Panc1 (cell line): Measurements from ENCODE around the gene TBX21. TPM values are rescaled to one million over a fixed set of nuclear protein-coding genes. Genes with fewer than 3 reads are reported as not detected.

Source experiments
- ATAC-seq: fragments of 200-7000 bp; cut with Tn5 transposase; 2 replicates; pipeline ENCODE4 v1.9.1; 2020; ENCODE audit warnings: mild to moderate bottlenecking, moderate library complexity
- BruUV-seq: library from RNA; stranded (reverse); fragments of 400-500 nt; replicated peaks from 2 replicates; lab custom pipeline; 2021; lab: Mats Ljungman, UMichigan
- CTCF ChIA-PET: fragments of 300-600 bp; sonication (Branson Sonifier 250); formaldehyde crosslinking; loops from one replicate; lab custom pipeline; 2022; ENCODE audit warnings: antibody characterized with exemption; lab: Charles Lee
- POLR2A ChIA-PET: fragments of 300-600 bp; sonication (Branson Sonifier 250); formaldehyde crosslinking; loops from one replicate; lab custom pipeline; 2022; ENCODE audit warnings: antibody characterized with exemption; lab: Charles Lee
- DNase-seq: peaks from one replicate; pipeline ENCODE4 v3.0.0-alpha.2; 2010; ENCODE audit warnings: low read depth, low spot score
- H3K27ac ChIP-seq: 2 replicates; pipeline ENCODE4 v1.5.1; 2011; ENCODE audit warnings: mild to moderate bottlenecking, low read length, inconsistent platforms
- H3K27me3 ChIP-seq: fragments of 200-500 bp; sonication (Bioruptor generic); 2 replicates; pipeline ENCODE4 v1.6.0; 2014; ENCODE audit warnings: low read length, inconsistent platforms; ENCODE audit not compliant: control insufficient read depth, insufficient read depth
- H3K36me3 ChIP-seq: fragments of 200-500 bp; sonication (Bioruptor generic); 2 replicates; pipeline ENCODE4 v1.5.1; 2014; ENCODE audit warnings: inconsistent platforms, mild to moderate bottlenecking, low read length, moderate library complexity; ENCODE audit not compliant: control insufficient read depth, insufficient read depth
- H3K4me1 ChIP-seq: 2 replicates; pipeline ENCODE4 v1.5.1; 2011; ENCODE audit warnings: inconsistent platforms, mild to moderate bottlenecking, low read length, moderate library complexity; ENCODE audit not compliant: control insufficient read depth, insufficient read depth
- H3K4me3 ChIP-seq, 2 experiments: 2 replicates each; pipeline ENCODE4 v1.5.1; 2011 to 2012; ENCODE audit warnings: low read depth in 2 of 2, low read length in 2 of 2, mild to moderate bottlenecking in 2 of 2, inconsistent platforms in 1 of 2, moderate library complexity in 1 of 2
- H3K9me3 ChIP-seq: fragments of 200-500 bp; sonication (Bioruptor generic); 2 replicates; pipeline ENCODE4 v1.5.1; 2014; ENCODE audit warnings: low read depth, mild to moderate bottlenecking, inconsistent platforms, low read length, moderate library complexity; ENCODE audit not compliant: control insufficient read depth, insufficient read depth
- POLR2AphosphoS5 ChIP-seq: IDR thresholded peaks from 2 replicates; pipeline ENCODE4 v1.6.1; 2012; ENCODE audit warnings: mild to moderate bottlenecking, low read depth, low read length, moderate library complexity
- SIN3A ChIP-seq: IDR thresholded peaks from 2 replicates; pipeline ENCODE4 v1.6.1; 2012; ENCODE audit warnings: low read depth, mild to moderate bottlenecking, low read length, moderate library complexity, borderline replicate concordance; ENCODE audit not compliant: insufficient read depth
- TCF7L2 ChIP-seq: IDR thresholded peaks from 2 replicates; pipeline ENCODE4 v1.6.1; 2011; ENCODE audit warnings: mild to moderate bottlenecking, low read depth, low read length, inconsistent platforms
- in situ Hi-C: cut with HindIII; loops from 2 replicates; pipeline ENCODE4 v1.10.0; 2016; ENCODE audit warnings: low sequenced_read_pairs, low pct_unique_long_range_greater_than_20kb
- intact Hi-C: fragments of 100-400 bp; cut with micrococcal nuclease; formaldehyde crosslinking; loops from one replicate; pipeline ENCODE4 v1.10.0; 2022; ENCODE audit not compliant: unreplicated experiment
- total RNA-seq: library from RNA; stranded (reverse); gene quantifications from one replicate; pipeline ENCODE4 v1.2.1, GENCODE V29; 2021; ENCODE audit not compliant: unreplicated experiment
- TF ChIP-seq, protein P1 (sequence below): fragments of 450-650 bp; IDR thresholded peaks from 2 replicates; pipeline ENCODE4 v1.5.1; 2017; ENCODE audit warnings: mild to moderate bottlenecking
- TF ChIP-seq, protein P2 (sequence below), 2 experiments: IDR thresholded peaks; 2 replicates each; pipeline ENCODE4 v1.6.1; 2011 to 2012; ENCODE audit warnings: low read depth in 2 of 2, control low read depth in 1 of 2, low read length in 1 of 2, mild to moderate bottlenecking in 1 of 2, moderate library complexity in 1 of 2; ENCODE audit not compliant: insufficient read depth in 1 of 2

TBX21 gene
- total RNA-seq, 1 experiment from 2014 or later = 0.10 TPM

DNA sequence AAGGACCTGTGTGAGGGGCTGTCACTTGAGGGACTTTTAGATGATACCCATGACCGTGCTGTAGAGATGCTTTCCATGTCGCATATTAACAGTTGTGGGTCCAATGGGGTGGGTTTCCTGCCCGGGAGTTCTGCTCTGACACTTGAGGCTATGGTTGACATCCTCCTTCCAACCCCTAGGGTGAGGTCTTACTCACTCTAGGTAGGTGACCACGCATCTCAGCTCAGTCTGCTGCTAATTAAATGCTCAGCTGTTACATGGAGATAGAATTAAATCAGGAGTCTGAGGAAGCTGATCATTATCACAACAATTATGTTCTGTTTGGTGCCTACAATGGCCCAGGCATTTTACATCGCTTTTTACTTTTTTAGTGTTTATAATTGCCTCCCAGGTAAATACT, 48.4 kb downstream of the TBX21 start:
- in situ Hi-C loops = no loop called here
- POLR2A ChIA-PET = no interaction called here
- no TSS peak for BruUV-seq
- intact Hi-C loops = no loop called here
- Histone ChIP-seq H3K36me3 (no peaks in the 10 kb centered on the region), H3K27me3 (no peaks in the 10 kb centered on the region), H3K27ac (no peak overlapping the region), H3K4me3 (no peak overlapping the region), H3K9me3 (no peaks in the 10 kb centered on the region), H3K4me1 (no peaks in the 10 kb centered on the region)
- TF ChIP-seq, protein P1, sequence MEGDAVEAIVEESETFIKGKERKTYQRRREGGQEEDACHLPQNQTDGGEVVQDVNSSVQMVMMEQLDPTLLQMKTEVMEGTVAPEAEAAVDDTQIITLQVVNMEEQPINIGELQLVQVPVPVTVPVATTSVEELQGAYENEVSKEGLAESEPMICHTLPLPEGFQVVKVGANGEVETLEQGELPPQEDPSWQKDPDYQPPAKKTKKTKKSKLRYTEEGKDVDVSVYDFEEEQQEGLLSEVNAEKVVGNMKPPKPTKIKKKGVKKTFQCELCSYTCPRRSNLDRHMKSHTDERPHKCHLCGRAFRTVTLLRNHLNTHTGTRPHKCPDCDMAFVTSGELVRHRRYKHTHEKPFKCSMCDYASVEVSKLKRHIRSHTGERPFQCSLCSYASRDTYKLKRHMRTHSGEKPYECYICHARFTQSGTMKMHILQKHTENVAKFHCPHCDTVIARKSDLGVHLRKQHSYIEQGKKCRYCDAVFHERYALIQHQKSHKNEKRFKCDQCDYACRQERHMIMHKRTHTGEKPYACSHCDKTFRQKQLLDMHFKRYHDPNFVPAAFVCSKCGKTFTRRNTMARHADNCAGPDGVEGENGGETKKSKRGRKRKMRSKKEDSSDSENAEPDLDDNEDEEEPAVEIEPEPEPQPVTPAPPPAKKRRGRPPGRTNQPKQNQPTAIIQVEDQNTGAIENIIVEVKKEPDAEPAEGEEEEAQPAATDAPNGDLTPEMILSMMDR = no peak
- TF ChIP-seq SIN3A = no peak
- TF ChIP-seq, protein P2, sequence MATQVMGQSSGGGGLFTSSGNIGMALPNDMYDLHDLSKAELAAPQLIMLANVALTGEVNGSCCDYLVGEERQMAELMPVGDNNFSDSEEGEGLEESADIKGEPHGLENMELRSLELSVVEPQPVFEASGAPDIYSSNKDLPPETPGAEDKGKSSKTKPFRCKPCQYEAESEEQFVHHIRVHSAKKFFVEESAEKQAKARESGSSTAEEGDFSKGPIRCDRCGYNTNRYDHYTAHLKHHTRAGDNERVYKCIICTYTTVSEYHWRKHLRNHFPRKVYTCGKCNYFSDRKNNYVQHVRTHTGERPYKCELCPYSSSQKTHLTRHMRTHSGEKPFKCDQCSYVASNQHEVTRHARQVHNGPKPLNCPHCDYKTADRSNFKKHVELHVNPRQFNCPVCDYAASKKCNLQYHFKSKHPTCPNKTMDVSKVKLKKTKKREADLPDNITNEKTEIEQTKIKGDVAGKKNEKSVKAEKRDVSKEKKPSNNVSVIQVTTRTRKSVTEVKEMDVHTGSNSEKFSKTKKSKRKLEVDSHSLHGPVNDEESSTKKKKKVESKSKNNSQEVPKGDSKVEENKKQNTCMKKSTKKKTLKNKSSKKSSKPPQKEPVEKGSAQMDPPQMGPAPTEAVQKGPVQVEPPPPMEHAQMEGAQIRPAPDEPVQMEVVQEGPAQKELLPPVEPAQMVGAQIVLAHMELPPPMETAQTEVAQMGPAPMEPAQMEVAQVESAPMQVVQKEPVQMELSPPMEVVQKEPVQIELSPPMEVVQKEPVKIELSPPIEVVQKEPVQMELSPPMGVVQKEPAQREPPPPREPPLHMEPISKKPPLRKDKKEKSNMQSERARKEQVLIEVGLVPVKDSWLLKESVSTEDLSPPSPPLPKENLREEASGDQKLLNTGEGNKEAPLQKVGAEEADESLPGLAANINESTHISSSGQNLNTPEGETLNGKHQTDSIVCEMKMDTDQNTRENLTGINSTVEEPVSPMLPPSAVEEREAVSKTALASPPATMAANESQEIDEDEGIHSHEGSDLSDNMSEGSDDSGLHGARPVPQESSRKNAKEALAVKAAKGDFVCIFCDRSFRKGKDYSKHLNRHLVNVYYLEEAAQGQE (IDR thresholded peaks at IDR 0.05; ENCODE audit: insufficient read depth in 1 of 2, low read depth in 2 of 2, low read length in 1 of 2) = no peak
- TF ChIP-seq POLR2AphosphoS5 = no peak
- no peak for TF ChIP-seq TCF7L2
- no peak for DNase-seq
- no peak for ATAC-seq
- CTCF ChIA-PET = no interaction called here

DNA sequence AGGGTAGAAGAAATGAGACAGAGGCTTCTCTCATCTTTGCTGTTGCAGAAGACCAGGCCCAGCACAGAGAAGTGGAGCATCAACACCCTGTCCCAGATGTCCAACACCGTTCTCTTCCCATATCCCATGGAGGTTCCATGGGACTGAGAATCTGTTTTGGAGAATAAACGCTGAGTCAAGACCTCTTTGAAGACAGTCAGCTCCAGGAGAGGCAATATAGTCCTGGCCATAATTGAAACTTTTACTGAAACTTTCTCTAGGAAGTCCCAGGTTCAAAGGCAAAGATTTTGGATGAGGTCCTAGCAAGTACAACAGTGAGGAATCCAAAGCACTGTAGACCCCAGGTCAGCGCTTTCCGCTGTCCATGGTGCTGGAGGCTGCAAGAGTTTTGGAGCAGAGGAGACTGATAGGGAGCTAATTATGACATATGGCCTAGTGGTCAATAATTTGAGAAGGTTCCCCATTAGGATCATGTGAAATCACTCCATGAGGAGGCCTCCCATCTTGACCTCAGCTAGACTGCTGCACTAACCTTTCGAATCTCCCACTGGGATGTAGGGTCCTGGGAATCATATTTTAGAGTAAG, 52.6 kb downstream of the TBX21 start:
- Histone ChIP-seq H3K4me3 (no peak overlapping the region), H3K4me1 (peaks cover 4% of the 10 kb centered on the region; the same call in 1 of the 2 replicates), H3K27me3 (peaks cover 16% of the 10 kb centered on the region), H3K27ac (no peak overlapping the region), H3K9me3 (no peaks in the 10 kb centered on the region), H3K36me3 (no peaks in the 10 kb centered on the region)
- intact Hi-C loops = no loop called here
- DNase-seq = no peak
- ATAC-seq = no peak
- BruUV-seq = no TSS peak
- ChIA-PET CTCF (interaction anchor here (0.6 kb wide), 1 partner anchor 14 kb away, joined by 3 read pairs; no protein-coding TSS in a partner anchor), POLR2A (interaction anchor here (0.6 kb wide), 1 partner anchor 54 kb away, joined by 4 read pairs; no protein-coding TSS in a partner anchor)
- TF ChIP-seq, protein P2 (IDR thresholded peaks at IDR 0.05; ENCODE audit: insufficient read depth in 1 of 2, low read depth in 2 of 2, low read length in 1 of 2) = peak; percentile 91 to 97
- no peak for TF ChIP-seq TCF7L2
- TF ChIP-seq SIN3A = no peak
- TF ChIP-seq POLR2AphosphoS5 = no peak
- TF ChIP-seq, protein P1 = no peak
- in situ Hi-C loops = no loop called here
